HG03575 (cell line): ENCODE data around the gene SLCO2A1.
"Not testable (repeated sequence)": the region's sequence is repeated elsewhere in the genome, so short reads cannot be mapped to it uniquely, and the experiment has no call there.

Experiments used
- ATAC-seq: cut with Tn5 transposase; IDR thresholded peaks from one replicate; pipeline ENCODE4 v1.9.1; 2021; ENCODE audit not compliant: unreplicated experiment, insufficient number of reproducible peaks, low FRiP score; ENCODE audit errors: extremely low read depth

The SLCO2A1 gene

GRCh38 chr3:134029734-134030378 lies at the start of gene SLCO2A1:
TSS of gene SLCO2A1 (minus strand) at chr3:134029925. CDS start at chr3:134029802, 123 bp downstream.
- no peak for ATAC-seq

- ATAC-seq = no peak
These were observed 49.4 kb upstream of the SLCO2A1 start for GRCh38 chr3:134079111-134079547.

- ATAC-seq = no peak
These were observed 48.6 kb upstream of the SLCO2A1 start for GRCh38 chr3:134078169-134078831.

DNA sequence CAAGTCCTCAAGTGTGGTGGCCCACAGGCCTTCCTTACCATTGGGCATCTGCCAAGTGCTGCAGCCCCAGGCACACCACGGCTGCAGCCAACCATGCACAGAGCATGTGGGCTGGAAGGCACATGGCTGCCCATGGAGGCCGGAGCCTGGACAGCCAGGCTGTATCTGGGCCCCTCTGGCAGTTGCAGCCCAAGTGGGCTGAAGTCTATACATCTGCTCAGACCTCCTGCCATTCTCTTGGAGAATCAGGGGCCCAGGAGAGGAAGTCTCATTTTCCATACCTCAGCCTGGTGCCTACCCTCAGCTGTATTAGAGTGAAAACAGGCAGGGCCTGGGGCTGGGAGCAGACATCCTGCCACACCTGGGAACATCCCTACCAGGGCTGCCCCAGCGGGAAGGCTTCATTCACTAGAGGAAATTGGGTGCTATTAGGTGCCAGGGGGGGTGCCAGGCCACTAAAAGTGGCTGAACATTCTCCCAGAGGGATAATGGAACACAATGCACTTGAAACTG lies 48.0 kb upstream of the SLCO2A1 start:
- ATAC-seq = no peak

- ATAC-seq = no peak
These were observed 47.1 kb upstream of the SLCO2A1 start for GRCh38 chr3:134076851-134077250.

- no peak for ATAC-seq
These were observed 46.1 kb upstream of the SLCO2A1 start for GRCh38 chr3:134075846-134076245.

DNA sequence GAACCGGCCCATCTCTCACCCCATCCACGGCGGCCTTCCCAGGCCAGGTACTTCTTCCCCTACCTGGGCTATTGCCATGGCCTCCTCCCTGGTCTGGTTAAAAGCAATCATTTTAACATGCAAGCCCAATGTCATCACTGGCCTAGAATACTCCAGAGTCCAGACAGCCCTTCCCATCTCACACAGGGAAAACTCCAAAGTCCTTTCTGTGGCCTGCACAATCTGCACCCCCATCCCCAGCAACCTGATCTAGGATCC lies 45.8 kb upstream of the SLCO2A1 start:
- no peak for ATAC-seq

GRCh38 chr3:134074790-134075567 lies 45.3 kb upstream of the SLCO2A1 start:
- no peak for ATAC-seq

- no peak for ATAC-seq
These were observed 44.5 kb upstream of the SLCO2A1 start for GRCh38 chr3:134074001-134074789.

- ATAC-seq = no peak
These were observed 43.8 kb upstream of the SLCO2A1 start for GRCh38 chr3:134073583-134073945.

DNA sequence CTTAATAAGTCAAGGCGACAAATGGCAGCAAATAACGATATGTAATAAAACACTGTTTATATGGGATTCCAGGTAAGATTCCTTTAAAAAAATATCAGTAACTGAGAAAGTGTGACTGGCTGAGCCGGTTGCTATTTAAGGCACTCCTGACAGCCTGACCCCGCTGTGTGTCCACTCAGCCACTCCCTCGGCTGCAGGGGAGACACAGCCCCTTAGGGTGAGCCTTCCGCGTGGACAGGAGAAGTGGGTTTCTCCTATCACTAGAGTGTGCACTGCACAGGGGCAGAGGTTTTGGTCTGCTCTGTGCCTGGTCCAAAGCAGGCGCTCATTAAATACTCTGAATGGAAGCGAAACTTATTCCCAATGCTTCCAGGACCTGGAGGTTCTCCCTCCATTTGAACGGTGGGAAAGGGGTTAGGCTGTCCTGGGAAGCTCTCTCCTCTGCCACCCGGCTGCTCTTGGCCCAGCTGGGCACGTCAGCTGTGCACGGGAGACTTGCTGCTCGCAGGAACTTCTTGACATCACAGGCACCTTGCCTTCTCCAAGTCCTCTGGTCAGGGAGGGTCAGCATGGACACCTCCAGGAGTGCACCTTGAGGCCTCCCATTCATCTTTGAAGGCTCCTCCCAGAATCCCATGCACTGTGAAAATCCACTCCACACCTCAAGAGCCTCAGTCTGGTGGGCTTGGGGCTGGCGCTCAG lies 43.3 kb upstream of the SLCO2A1 start:
- no peak for ATAC-seq

GRCh38 chr3:134070281-134070680 lies 40.6 kb upstream of the SLCO2A1 start:
- not testable (repeated sequence) for ATAC-seq

DNA sequence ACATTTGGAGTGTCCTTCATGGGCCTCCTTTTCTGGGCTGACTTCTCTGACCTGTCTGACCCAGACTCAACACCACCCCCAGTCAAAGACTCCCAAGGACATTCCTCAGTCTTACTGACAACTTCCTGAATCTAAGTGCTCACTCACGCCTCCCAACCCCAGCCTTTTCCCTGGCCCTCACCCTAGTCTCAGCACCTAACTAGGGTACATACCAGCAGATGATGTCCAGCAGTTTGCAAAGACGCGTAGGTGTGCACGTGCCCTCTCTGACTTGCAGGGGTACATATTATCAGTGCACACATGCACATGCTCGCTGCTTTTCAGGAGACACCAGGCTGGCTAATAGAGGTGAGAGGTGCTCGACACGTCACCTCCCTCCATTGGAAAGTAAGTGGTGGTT lies 38.7 kb upstream of the SLCO2A1 start:
- no peak for ATAC-seq

DNA sequence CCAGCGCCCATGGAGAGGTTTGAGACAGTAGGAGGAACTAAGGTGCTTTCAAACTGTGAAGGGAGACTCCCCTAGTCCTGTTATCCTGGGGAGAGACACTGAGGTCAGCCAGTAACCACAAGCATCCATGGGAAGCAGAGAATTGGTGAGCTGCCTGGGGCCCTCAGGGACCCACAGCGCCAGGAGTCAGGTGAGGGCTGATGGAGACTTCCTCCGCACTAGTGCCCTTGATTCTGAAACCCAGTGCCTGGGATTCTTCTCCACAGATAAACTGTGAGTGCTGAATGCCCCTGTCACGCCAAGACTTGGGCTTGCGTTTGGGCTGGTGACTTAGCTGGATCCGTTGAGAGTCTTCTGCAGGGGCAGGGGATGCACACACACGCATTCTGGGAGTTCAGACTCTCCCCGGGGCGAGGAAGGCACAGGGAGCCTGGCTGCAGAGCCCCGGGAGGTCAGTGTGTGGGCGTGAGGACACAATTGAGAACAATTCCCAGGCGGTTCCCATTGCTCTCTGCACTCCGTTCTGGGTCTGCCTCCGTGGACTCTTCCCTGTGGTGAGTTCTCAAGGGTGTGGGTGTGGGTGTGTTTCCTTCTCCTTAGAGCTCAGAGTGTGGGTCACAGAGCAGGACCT lies 37.9 kb upstream of the SLCO2A1 start:
- no peak for ATAC-seq

DNA sequence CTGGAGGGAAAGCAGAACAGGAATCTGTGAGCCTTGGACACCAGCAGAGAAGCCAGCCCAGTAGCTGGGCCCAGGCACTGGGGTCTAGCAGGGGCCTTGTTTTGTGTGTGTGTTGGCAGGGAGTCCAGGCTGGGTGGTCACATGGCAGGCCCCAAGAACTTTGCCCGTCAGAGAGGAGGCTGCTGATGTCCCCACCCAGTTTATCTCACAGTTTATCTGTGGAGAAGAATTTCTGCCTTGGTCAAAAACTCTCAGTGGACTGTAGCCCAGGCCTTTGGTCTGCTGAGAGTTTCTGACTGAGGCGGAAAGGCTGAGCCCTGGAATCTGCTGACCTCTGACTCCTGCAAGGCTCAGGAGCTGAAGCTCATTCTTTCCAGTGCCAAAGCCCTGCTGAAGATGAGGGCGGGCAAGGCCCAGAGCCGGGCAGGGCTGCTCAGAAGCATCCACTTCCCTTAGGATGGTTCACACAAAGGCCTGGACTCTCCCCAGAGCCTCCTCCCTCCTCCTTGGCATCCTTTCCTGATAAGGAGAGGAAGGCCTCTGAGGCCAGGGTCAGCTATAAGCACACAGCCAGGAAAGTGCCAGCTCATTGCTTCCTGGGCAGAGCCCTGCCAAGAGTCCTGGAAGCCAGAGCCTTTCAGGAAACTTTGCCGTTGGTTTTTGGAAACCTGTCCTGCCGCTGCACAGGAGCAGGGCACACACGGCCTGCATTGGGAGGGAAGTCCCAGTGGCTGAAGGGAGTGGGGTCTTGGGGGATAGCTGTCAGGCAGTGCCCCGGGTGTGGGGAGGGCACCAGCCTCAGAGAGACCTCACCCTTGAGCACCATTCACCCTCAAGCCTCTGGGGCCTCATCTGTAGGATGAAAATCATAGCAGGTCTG lies 37.2 kb upstream of the SLCO2A1 start:
- no peak for ATAC-seq

- ATAC-seq = no peak
These were observed 36.4 kb upstream of the SLCO2A1 start for GRCh38 chr3:134066158-134066541.

DNA sequence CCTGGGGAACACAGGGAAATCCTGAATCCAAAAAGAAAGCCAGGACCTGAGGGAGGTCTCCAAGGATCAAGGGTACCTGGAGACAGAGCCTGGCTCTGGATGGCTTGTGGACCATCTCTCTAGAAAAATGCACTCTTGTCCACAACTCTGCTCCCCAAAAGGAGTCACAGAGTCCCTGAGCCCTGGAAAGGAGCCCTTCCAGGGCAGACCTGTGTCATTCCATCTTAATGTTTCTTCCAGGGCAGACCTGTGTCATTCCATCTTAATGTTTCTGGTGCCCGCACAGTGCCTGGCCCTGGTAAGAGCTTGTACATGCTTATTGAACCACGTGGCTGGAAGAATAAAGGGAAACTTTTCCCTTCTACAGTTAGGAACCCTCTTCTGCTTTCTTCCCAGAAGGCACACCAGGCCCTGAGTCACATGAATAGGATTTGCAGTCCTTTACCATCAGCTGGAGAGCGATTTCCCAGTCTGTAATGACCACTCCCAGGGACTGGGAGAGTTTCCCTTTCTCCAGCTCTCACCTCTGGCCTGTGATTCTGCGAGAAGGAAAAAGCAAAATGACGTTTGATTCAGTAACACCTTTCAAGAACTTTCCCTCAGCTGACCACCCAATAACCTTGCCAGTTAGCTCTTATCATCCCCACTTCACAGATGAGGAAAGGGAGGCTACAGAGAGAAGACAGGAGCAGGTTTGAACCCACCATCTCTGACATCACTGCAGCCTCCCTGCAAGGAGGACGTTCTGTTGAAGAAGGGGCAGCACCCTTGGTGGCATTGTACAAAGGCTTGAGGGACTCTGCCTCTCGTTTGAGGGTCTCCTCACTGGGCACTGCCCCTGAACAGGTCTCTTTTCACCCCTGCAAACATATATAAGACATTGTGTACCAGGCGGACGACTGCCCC lies 35.8 kb upstream of the SLCO2A1 start:
- ATAC-seq = no peak
